Measurements from ENCODE around the gene MRPL18.

DNA sequence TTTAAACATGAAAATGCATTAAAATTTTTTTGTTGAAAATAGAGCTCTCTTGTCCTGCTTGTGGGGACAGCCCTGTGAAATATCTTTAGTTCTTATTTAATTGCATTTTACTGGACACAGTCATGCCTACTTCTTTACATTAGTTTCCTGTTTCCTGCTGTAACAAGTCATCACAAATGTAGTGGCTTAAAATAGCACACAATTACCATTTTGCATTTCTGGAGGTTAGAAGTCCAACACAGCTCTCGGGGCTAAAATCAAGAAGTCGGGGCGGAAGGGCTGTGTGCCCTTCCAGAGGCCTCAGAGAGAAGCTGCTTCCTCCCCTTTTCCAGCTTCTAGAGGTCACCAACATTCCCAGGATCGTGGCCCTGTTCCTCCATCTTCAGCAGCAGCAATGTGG lies 39.3 kb downstream of the MRPL18 start:
- TF ChIP-seq, protein P1, sequence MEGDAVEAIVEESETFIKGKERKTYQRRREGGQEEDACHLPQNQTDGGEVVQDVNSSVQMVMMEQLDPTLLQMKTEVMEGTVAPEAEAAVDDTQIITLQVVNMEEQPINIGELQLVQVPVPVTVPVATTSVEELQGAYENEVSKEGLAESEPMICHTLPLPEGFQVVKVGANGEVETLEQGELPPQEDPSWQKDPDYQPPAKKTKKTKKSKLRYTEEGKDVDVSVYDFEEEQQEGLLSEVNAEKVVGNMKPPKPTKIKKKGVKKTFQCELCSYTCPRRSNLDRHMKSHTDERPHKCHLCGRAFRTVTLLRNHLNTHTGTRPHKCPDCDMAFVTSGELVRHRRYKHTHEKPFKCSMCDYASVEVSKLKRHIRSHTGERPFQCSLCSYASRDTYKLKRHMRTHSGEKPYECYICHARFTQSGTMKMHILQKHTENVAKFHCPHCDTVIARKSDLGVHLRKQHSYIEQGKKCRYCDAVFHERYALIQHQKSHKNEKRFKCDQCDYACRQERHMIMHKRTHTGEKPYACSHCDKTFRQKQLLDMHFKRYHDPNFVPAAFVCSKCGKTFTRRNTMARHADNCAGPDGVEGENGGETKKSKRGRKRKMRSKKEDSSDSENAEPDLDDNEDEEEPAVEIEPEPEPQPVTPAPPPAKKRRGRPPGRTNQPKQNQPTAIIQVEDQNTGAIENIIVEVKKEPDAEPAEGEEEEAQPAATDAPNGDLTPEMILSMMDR (conservative IDR thresholded peaks at IDR 0.05; ENCODE audit: low read depth, low read length), result no peak
- TF ChIP-seq EZH2phosphoT487 (IDR thresholded peaks at IDR 0.05; ENCODE audit: borderline replicate concordance, low read length), result no peak
- no peak for TF ChIP-seq EZH2 (IDR thresholded peaks at IDR 0.05; ENCODE audit: low read length, unreplicated experiment)

All from PC-3 (cell line).